H1 (cell line): ENCODE measurements around the gene PDE8B. TPM values are rescaled to one million over a fixed set of nuclear protein-coding genes. Genes with fewer than 3 reads are reported as not detected.

ENCODE experiments used
- CTBP2 ChIP-seq: IDR thresholded peaks from 2 replicates; pipeline ENCODE4 v1.7.0; 2011; ENCODE audit warnings: borderline replicate concordance, mild to moderate bottlenecking, moderate library complexity, mixed read lengths, low read length; ENCODE audit not compliant: insufficient read depth, insufficient read length
- polyA plus RNA-seq, 7 experiments: library from polyadenylated mRNA; depleted of rRNA in 3 of 7; stranded (reverse) in 5 of 7; unstranded in 2 of 7; fragments of >200 nt in 5 of 7; fragments of 200-250 nt in 2 of 7; gene quantifications; 1 replicate in 5 of 7; 2 replicates in 1 of 7; 4 replicates in 1 of 7; pipeline versions ENCODE4 v1.2.1 to v1.2.3, GENCODE V29; 2011 to 2013; ENCODE audit warnings: missing spikeins in 2 of 7, mixed read lengths in 2 of 7
- total RNA-seq: library from RNA; stranded (reverse); fragmentation: NEBNext Ultra II Directional; extraction: Animal tissue kit (Norgen Biotek cat#: 25700); gene quantifications from 2 replicates; pipeline ENCODE4 v1.2.1, GENCODE V29; 2021
- TF ChIP-seq, protein P1 (sequence below): fragments of 300-600 bp; sonication (generic); IDR thresholded peaks from 2 replicates; pipeline ENCODE4 v1.7.1; 2012; ENCODE audit warnings: low read length, moderate library complexity, mild to moderate bottlenecking, inconsistent platforms; ENCODE audit not compliant: insufficient replicate concordance

The PDE8B gene
- total and polyA plus RNA-seq, 2 of the 8 experiments (the other 6 are each of a cell fraction or from before 2014, with no cell fraction given), result 0.32 to 1.1 TPM

DNA sequence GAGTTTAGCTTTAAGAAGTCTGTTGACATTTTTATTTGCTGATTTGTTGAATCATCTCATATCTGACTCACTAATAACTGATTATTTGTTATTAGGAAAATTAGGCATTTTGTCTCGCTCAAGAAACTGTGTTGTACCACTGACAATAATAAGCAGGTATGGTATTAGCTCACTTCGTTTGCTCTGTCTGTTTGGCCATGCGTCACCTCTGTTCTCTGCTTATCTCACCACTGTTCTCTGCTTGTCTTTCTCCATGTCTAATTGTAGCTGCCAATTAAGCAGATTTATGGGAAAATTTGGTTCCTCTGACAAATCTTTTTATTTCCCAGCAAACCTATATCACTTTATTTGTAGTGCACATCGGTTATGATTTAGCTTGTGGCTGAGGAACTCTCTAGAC, 142.8 kb downstream of the PDE8B start (continued):
- TF ChIP-seq, protein P1, sequence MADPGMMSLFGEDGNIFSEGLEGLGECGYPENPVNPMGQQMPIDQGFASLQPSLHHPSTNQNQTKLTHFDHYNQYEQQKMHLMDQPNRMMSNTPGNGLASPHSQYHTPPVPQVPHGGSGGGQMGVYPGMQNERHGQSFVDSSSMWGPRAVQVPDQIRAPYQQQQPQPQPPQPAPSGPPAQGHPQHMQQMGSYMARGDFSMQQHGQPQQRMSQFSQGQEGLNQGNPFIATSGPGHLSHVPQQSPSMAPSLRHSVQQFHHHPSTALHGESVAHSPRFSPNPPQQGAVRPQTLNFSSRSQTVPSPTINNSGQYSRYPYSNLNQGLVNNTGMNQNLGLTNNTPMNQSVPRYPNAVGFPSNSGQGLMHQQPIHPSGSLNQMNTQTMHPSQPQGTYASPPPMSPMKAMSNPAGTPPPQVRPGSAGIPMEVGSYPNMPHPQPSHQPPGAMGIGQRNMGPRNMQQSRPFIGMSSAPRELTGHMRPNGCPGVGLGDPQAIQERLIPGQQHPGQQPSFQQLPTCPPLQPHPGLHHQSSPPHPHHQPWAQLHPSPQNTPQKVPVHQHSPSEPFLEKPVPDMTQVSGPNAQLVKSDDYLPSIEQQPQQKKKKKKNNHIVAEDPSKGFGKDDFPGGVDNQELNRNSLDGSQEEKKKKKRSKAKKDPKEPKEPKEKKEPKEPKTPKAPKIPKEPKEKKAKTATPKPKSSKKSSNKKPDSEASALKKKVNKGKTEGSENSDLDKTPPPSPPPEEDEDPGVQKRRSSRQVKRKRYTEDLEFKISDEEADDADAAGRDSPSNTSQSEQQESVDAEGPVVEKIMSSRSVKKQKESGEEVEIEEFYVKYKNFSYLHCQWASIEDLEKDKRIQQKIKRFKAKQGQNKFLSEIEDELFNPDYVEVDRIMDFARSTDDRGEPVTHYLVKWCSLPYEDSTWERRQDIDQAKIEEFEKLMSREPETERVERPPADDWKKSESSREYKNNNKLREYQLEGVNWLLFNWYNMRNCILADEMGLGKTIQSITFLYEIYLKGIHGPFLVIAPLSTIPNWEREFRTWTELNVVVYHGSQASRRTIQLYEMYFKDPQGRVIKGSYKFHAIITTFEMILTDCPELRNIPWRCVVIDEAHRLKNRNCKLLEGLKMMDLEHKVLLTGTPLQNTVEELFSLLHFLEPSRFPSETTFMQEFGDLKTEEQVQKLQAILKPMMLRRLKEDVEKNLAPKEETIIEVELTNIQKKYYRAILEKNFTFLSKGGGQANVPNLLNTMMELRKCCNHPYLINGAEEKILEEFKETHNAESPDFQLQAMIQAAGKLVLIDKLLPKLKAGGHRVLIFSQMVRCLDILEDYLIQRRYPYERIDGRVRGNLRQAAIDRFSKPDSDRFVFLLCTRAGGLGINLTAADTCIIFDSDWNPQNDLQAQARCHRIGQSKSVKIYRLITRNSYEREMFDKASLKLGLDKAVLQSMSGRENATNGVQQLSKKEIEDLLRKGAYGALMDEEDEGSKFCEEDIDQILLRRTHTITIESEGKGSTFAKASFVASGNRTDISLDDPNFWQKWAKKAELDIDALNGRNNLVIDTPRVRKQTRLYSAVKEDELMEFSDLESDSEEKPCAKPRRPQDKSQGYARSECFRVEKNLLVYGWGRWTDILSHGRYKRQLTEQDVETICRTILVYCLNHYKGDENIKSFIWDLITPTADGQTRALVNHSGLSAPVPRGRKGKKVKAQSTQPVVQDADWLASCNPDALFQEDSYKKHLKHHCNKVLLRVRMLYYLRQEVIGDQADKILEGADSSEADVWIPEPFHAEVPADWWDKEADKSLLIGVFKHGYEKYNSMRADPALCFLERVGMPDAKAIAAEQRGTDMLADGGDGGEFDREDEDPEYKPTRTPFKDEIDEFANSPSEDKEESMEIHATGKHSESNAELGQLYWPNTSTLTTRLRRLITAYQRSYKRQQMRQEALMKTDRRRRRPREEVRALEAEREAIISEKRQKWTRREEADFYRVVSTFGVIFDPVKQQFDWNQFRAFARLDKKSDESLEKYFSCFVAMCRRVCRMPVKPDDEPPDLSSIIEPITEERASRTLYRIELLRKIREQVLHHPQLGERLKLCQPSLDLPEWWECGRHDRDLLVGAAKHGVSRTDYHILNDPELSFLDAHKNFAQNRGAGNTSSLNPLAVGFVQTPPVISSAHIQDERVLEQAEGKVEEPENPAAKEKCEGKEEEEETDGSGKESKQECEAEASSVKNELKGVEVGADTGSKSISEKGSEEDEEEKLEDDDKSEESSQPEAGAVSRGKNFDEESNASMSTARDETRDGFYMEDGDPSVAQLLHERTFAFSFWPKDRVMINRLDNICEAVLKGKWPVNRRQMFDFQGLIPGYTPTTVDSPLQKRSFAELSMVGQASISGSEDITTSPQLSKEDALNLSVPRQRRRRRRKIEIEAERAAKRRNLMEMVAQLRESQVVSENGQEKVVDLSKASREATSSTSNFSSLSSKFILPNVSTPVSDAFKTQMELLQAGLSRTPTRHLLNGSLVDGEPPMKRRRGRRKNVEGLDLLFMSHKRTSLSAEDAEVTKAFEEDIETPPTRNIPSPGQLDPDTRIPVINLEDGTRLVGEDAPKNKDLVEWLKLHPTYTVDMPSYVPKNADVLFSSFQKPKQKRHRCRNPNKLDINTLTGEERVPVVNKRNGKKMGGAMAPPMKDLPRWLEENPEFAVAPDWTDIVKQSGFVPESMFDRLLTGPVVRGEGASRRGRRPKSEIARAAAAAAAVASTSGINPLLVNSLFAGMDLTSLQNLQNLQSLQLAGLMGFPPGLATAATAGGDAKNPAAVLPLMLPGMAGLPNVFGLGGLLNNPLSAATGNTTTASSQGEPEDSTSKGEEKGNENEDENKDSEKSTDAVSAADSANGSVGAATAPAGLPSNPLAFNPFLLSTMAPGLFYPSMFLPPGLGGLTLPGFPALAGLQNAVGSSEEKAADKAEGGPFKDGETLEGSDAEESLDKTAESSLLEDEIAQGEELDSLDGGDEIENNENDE, result no peak
- TF ChIP-seq CTBP2, result no peak
